Measurements from ENCODE around the gene DDX11. TPM values are rescaled to one million over a fixed set of nuclear protein-coding genes. Genes with fewer than 3 reads are reported as not detected.
A peak's percentile ranks its signal among the peaks of the same experiment; 100 is the strongest.
"Not testable (repeated sequence)": the region's sequence is repeated elsewhere in the genome, so short reads cannot be mapped to it uniquely, and the experiment has no call there.

The DDX11 gene
- total RNA-seq, 1 donor from 2014 or later, result 247 TPM

- not testable (repeated sequence) for H3K36me3 Mint-ChIP-seq (ENCODE audit: insufficient read depth); H3K27ac Mint-ChIP-seq; H3K4me3 Mint-ChIP-seq (ENCODE audit: low read depth); H3K4me1 Mint-ChIP-seq (ENCODE audit: low read depth); DNase-seq (ENCODE audit: low spot score, unreplicated experiment); H3K9me3 Mint-ChIP-seq (ENCODE audit: low read depth); H3K27me3 Mint-ChIP-seq
- peak; percentile 45 for TF ChIP-seq CTCF (IDR thresholded peaks at IDR 0.05; ENCODE audit: unreplicated experiment)
These were observed 19.7 kb upstream of the DDX11 start for GRCh38 chr12:31053944-31054343.

DNA sequence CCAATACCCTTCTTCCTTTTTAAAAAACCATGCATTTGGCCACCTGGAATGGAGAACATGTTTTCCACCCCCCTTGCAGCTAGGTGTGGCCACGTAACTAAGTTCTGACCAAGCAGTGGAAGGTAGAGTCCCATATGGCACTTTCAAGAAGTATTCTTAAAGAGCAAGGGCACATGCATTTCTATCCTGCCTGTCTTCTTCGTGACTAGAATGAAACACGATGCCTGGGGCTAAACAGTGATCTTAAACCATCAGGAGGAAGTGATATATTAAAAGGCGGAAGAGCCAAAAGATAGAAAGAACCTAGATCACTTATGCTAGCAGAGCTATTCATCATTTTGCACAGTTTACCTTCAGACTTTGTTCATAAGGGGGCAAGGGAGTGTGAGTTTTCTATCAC lies 16.0 kb upstream of the DDX11 start:
- Mint-ChIP-seq H3K27me3 (peaks cover 3% of the 10 kb centered on the region), H3K9me3 (ENCODE audit: low read depth) (no peaks in the 10 kb centered on the region), H3K4me1 (ENCODE audit: low read depth) (peaks cover 3% of the 10 kb centered on the region), H3K36me3 (ENCODE audit: insufficient read depth) (no peaks in the 10 kb centered on the region), H3K27ac (no peak overlapping the region), H3K4me3 (ENCODE audit: low read depth) (no peak overlapping the region)
- TF ChIP-seq CTCF (IDR thresholded peaks at IDR 0.05; ENCODE audit: unreplicated experiment), result no peak
- no peak for DNase-seq (ENCODE audit: low spot score, unreplicated experiment)

GRCh38 chr12:31066196-31066595 lies 7.5 kb upstream of the DDX11 start:
- not testable (repeated sequence) for DNase-seq (ENCODE audit: low spot score, unreplicated experiment); H3K4me3 Mint-ChIP-seq (ENCODE audit: low read depth); H3K9me3 Mint-ChIP-seq (ENCODE audit: low read depth); H3K4me1 Mint-ChIP-seq (ENCODE audit: low read depth); H3K27ac Mint-ChIP-seq; H3K27me3 Mint-ChIP-seq; H3K36me3 Mint-ChIP-seq (ENCODE audit: insufficient read depth)

DNA sequence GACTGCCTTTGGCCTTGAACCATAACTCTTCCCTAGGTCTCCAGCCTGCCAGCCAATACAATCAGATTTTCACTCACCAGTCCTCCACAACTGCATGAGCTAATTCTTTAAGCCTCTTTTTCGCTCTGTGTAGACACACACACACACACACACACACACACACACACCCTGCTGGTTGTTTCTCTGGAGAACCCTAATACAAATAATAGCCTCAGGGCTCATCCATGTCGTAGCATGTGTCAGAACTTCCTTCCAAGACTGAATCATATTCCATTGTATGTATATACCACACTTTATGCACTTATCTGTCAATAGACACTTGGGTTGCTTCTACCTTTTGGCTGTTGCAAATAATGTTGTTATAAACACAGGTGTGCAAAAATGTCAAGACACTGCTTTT lies 6.0 kb upstream of the DDX11 start:
- H3K27me3 Mint-ChIP-seq; DNase-seq (ENCODE audit: low spot score, unreplicated experiment); H3K4me1 Mint-ChIP-seq (ENCODE audit: low read depth); H3K27ac Mint-ChIP-seq; H3K9me3 Mint-ChIP-seq (ENCODE audit: low read depth); H3K4me3 Mint-ChIP-seq (ENCODE audit: low read depth); H3K36me3 Mint-ChIP-seq (ENCODE audit: insufficient read depth): not testable (repeated sequence)

DNA sequence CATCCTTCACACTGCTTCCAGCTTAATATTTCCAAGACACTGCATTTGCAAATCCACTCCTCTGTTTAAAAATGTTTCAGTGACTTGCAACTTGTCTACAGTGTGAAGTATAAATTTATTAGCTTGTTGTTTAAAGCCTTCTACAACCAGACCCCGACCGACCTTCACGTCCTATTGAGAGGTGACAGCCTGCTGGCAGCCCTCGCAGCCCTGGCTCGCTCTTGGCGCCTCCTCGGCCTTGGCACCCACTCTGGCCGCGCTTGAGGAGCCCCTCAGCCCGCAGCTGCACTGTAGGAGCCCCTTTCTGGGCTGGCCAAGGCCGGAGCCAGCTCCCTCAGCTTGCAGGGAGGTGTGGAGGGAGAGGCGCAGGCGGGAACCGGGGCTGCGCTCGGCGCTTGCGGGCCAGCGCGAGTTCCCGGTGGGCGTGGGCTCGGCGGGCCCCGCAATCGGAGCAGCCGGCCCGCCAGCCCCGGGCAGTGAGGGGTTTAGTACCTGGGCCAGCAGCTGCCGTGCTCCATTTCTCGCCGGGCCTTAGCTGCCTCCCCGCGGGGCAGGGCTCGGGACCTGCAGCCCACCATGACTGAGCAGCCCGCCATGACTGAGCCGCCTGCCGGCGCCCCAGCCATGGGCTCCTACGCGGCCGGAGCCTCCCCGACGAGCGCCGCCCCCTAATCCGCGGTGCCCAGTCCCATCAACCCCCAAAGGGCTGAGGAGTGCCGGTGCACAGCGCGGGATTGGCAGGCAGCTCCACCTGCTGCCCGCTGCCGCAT lies 2.5 kb upstream of the DDX11 start:
- H3K27me3 Mint-ChIP-seq; DNase-seq (ENCODE audit: low spot score, unreplicated experiment); H3K9me3 Mint-ChIP-seq (ENCODE audit: low read depth); H3K36me3 Mint-ChIP-seq (ENCODE audit: insufficient read depth); H3K4me3 Mint-ChIP-seq (ENCODE audit: low read depth); H3K27ac Mint-ChIP-seq: not testable (repeated sequence)
- peaks cover 17% of the 10 kb centered on the region for H3K4me1 Mint-ChIP-seq (ENCODE audit: low read depth)

GRCh38 chr12:31072962-31073361 lies 698 bp upstream of the DDX11 start:
- not testable (repeated sequence) for H3K36me3 Mint-ChIP-seq (ENCODE audit: insufficient read depth); H3K9me3 Mint-ChIP-seq (ENCODE audit: low read depth); H3K27me3 Mint-ChIP-seq; DNase-seq (ENCODE audit: low spot score, unreplicated experiment)
- Mint-ChIP-seq H3K4me3 (ENCODE audit: low read depth) (peak overlapping the region; percentile 89), H3K4me1 (ENCODE audit: low read depth) (peaks cover 19% of the 10 kb centered on the region), H3K27ac (peak overlapping the region; percentile 97)

GRCh38 chr12:31074333-31074874 lies 744 bp downstream of the DDX11 start:
- not testable (repeated sequence) for H3K27me3 Mint-ChIP-seq; H3K36me3 Mint-ChIP-seq (ENCODE audit: insufficient read depth); H3K9me3 Mint-ChIP-seq (ENCODE audit: low read depth)
- peak; percentile 43 for DNase-seq (ENCODE audit: low spot score, unreplicated experiment)
- Mint-ChIP-seq H3K27ac (peak overlapping the region; percentile 97), H3K4me1 (ENCODE audit: low read depth) (peaks cover 19% of the 10 kb centered on the region), H3K4me3 (ENCODE audit: low read depth) (peak overlapping the region; percentile 89)
- TF ChIP-seq CTCF (IDR thresholded peaks at IDR 0.05; ENCODE audit: unreplicated experiment), result peak; percentile 70

GRCh38 chr12:31076150-31076549 lies 2.5 kb downstream of the DDX11 start:
- H3K27ac Mint-ChIP-seq; H3K9me3 Mint-ChIP-seq (ENCODE audit: low read depth); DNase-seq (ENCODE audit: low spot score, unreplicated experiment); H3K4me3 Mint-ChIP-seq (ENCODE audit: low read depth); H3K27me3 Mint-ChIP-seq: not testable (repeated sequence)
- peaks cover 10% of the 10 kb centered on the region for H3K36me3 Mint-ChIP-seq (ENCODE audit: insufficient read depth)
- H3K4me1 Mint-ChIP-seq (ENCODE audit: low read depth), result peaks cover 19% of the 10 kb centered on the region

- not testable (repeated sequence) for DNase-seq (ENCODE audit: low spot score, unreplicated experiment); H3K4me3 Mint-ChIP-seq (ENCODE audit: low read depth); H3K9me3 Mint-ChIP-seq (ENCODE audit: low read depth); H3K27ac Mint-ChIP-seq; H3K27me3 Mint-ChIP-seq
- H3K36me3 Mint-ChIP-seq (ENCODE audit: insufficient read depth), result peaks cover 10% of the 10 kb centered on the region
- H3K4me1 Mint-ChIP-seq (ENCODE audit: low read depth), result peaks cover 19% of the 10 kb centered on the region
These were observed 3.4 kb downstream of the DDX11 start for GRCh38 chr12:31077095-31077494.

GRCh38 chr12:31077998-31078397 lies 4.3 kb downstream of the DDX11 start:
- Mint-ChIP-seq H3K36me3 (ENCODE audit: insufficient read depth) (peaks cover 10% of the 10 kb centered on the region), H3K4me1 (ENCODE audit: low read depth) (peaks cover 13% of the 10 kb centered on the region)
- H3K27me3 Mint-ChIP-seq; DNase-seq (ENCODE audit: low spot score, unreplicated experiment); H3K9me3 Mint-ChIP-seq (ENCODE audit: low read depth); H3K4me3 Mint-ChIP-seq (ENCODE audit: low read depth); H3K27ac Mint-ChIP-seq: not testable (repeated sequence)

All from progenitor cell of endocrine pancreas (in vitro differentiated cells).